IPS DF 19.7 (cell line): ENCODE measurements around the gene GNB2.

Source experiments
- DNase-seq: peaks from one replicate; pipeline ENCODE4 v3.0.0-alpha.2; 2013; ENCODE audit warnings: low read depth, low spot score

GNB2 gene

DNA sequence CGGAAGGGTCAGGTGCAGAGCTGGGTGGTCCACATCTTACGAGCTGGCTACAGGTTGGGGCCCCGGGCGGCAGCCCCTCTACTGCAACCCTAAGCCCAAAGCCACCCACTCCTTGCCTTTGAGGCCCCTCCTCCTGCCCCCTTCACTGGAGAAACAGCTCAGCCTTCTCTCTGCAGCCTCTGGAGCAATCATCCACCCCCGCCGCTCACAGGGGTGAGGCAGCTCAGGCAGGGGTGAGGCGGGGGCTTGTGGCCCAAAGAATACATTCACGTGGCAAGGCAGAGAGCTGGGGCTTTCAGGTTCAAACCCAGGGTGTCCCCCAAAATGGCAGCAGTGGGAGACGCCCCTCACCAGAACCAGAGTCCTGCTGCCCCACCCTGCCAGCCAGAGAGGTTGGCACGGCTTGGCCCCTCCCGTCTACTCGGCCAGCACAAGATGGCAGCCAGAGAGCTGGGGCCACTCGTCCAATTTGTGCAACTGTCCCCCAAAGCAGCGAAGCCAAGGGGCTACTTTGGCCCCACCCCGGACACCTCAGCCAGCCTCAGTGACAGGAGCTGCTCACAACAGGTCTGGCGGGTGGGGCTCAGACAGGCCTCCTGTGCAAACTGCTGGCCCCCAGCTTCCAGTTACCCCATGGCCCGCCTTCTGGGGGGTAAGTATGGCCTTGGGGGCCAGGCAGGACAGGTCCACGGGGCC lies 7.2 kb downstream of the GNB2 start:
- no peak for DNase-seq

DNA sequence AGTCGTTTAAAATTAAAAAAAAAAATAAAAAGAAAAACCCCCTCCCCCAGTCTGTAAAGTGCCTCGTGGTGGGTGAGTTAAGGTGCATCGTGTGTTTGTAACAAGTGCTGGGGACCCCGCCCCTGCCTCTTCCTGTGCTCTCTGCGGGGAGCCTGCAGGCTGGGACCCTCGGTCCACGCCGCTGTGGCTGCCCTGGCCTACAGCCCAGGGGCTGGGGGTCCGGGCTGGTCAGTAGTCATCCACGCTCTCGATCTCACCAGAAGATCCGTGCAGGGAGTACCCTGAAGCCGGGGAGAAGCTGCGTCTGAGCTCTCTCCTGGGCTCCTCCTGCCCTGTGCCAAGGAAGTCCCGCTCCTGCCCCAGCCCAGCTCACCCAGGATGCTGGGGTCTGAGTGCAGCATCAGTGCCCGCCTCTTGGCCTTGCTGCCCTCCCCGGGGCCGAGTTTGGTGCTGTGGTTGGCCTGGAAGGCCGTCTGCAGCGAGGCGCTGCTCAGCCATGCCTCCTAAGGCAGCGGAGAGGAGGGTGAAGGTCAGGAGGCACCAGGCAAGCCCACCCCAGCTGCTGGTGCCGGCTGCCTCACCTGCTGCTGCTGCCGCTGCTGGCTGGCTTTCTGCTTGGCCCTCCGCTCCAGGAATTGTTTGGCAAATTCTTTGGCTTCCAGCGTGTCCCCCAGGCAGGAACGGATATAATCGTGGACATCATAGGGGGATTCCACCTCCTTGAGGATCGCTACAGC lies 8.1 kb downstream of the GNB2 start:
- no peak for DNase-seq

DNA sequence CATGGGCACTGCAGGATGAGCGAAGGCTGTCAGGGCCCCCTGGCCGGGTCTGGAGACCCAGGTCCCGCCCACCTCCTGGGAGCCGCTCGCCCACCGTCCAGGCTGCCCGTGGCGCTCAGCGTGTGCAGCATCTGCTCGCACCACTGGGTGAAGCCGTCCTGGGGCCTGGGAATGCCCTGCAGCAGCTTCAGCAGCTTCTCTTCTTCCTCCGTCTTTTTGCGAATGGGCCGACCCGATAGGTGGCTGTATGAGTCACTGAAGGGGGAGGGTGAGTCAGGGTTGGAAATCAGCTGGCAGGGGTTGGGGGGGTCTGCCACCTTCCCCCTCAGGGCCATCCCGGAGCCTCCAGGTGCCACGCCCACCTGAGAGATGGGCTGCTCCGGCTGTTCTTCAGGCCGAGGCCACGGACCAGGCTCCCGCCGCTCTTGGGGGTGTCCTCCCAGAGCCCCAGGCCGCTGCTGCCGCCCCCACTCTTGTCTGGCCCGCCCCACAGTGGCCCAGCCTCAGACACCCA lies 8.7 kb downstream of the GNB2 start:
- DNase-seq: no peak

DNA sequence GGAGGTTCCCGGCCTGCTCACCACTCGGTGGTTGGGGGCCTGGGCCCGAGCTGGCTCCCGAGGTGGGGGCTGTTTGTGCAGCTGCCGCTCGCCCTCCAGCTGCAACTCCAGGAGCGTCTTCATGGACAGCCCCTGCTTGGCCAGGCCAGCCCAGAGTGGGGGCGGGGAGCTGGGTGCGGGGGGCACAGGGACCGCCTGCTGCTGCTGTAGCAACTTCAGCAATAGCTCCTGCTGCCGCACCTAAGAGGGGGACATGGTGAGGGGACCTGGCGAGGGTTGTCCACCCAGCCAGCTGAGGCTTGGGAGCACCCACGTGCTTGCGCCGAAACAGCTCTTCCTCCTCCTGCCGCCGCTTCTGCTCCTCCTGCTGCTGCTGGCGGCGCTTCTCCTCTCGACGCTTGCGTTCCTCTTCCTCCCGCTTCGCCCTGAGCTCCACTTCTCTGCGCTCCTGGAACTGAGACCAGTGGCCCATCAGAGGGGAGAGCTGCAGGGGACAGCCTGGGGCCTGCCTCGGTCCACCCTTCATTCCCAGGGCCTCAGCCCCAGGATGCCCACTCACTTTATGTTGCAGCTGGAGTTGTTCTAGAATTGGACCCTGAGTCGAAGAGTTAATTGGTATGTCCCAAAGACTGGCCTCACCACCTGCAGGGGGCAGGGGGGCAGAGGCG lies 9.6 kb downstream of the GNB2 start:
- DNase-seq: no peak

DNA sequence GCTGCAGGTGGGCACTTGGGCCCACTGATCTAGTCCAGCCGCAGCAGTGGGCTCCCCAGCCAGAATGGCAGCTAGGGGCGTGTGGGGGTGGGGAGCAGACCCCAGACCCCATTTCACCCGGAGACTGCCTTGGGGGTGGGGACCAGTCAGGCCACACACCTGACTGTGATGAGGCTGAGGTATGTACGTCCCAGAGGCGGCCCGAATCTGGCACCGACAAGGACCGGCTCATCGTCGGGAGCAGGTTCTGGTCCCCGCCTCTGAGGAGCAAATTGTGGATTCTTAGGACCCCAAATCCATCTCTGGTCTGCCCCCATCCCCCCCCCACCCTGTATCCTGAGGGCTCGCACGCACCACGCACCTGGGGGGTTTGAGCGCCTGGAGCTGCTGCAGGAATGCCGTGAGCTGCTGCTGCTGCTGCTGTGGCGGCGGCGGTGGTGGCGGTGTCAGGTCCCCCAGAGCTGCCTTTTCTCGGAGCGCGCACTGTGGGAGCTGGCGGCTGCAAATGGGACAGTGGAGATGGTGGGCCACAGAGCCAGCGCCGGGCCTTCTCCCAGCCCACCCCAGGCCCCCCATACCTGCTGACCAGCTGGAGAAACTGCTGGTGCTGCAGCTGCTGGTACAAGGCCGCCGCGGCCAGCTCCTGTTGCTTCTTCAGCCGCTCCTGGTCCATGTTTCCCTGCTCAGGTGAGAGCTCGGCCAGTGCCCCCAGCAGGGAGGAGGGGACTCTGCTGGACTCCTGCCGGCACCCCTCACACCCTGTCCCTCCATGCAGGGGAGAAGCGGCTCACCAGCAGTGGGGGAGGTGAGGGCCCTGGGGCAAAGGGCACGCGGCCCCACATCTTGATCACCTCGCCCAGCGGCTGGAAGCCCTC lies 10.4 kb downstream of the GNB2 start:
- DNase-seq: no peak

DNA sequence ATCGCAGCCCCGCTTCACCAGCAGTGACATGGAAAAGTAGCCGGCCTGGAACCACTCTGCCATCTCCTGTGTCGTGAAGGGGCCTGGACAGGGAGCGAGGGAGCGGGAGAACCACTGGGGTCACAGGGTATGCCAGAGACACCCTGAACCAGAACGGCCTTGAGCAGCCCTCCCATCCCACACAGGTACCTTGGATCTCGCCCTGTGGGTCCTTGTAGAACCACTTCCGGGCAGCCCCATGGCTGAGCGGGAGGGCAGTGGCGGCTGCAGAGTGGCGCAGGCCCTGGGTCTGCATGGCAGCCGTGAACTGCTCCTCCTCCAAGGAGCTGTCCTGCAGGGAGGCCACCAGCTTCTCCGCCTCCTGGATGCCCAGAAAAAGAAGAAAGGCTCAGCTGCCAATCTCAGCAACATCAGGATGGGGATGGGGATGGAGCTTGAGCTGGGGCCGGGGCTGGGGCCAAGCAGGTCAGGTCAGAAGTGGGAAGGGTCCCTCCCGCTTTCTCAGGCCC lies 11.0 kb downstream of the GNB2 start:
- DNase-seq: no peak

DNA sequence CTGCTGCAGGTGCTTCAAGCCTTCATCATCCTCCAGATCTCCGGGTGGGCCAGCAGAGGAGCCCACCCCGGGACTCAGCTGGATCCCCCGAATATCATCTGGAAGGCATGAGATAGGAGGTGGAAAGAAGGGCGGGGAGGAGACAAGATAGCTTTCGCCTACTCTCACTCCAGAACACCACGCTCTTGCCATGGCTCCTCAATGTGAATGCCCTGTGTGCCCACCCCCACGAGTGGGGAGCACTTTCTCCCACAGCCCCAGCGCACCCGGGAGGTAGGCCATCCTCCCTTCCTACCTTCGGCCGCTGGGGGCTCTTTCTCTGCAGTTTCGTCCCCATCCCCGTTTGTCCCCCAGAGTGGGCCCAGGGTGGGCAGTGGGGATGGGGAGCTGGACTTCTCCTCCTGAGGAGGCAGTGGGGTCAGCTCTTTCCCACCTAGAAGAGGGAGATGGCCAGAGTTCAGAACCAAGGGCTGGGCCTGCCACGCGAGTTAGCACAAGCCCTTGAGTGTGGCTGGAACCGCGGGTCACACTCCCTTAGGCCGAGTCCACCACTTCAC lies 11.6 kb downstream of the GNB2 start:
- no peak for DNase-seq

DNA sequence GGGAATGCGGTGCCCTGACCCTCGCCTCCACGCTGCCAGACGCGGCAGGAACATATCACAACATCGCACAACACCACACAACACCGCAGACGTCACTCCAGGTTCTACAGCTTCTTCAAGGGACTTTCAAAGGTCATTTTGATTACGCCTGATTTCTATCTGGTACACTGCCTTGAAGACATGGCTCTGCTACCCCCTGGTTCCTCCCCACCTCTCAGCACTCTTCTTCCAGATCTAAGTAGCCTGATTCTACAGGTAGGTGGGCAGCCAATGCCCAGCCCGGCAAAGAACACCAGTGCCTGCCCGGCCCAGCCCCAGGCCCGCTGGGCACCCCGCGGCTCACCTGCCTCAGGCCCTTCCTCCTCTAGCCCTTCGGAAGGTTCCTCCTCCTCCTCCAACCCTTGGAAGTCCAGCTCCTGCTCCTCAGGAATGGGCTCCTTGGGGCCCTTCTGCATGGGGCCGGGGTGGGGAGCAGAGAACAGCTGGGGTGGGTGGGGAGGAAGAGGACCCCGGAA lies 12.1 kb downstream of the GNB2 start:
- DNase-seq: no peak

DNA sequence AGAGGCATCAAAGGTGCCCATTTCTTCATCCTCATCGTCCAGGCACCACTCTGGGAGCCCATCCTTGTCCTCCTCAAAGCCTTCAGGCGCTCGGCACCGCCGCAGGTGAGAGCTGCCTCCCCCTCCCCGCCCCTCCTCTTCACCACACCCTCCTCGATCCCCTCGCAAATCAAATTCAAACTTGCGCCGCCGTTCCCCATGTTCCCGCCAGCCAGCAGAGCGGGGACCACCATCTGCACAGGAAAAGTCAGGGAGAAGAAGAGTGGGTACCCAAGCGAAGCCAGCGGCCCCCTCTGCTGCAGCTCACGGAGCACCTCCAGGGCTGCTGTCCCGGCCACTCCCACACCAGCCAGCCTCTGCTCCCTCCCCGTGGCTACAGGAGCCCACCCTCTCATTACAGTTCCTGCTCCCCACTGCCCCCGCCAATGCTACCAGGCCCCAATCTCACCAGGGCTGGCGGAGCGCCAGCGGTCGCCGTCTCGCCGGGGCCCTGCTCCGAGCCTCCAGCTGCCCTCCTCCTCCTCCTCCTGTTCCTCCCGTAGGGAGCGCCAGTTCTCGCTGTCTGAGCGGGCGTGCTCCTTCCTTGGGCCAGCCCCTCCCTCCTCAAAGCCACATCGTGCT lies 12.8 kb downstream of the GNB2 start:
- DNase-seq: no peak

DNA sequence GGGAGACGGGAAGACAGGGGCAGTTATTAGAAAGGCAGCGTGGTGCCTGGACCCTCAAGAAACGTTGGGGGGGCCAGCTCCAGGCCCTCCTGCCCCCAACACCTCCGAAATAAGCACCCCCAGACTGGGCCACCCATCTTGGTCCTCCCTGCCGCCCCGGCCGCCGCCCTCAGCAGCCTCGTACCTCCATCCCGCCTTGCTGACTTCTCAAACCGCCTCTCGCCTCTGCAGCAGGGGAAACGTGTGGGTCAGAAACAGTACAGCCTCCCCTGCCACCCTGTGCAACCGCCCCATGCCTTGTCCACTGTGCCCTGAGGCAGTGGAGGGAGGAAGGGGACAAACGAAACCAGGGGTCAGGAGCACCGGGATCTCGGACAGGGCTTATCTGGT lies 13.3 kb downstream of the GNB2 start:
- DNase-seq: no peak

DNA sequence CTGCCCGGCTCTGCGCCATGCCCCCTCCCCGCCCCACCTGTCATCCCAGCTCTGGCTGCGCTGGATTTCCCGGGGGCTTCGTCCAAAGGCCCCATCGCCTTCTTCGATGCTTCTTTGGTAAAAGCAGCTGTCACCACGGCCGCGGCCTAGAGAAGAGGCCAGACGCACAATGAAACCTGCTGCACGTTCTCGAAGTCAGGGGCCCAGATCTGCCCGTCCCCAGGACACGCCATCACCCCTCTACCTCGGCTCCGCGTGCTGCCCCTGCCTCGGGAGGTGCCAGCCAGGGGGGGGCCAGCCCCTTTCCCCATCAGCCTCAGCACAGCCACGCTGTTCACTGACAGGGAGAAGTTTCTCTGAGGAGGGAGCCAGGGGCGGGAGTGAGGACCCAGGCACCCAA lies 13.7 kb downstream of the GNB2 start:
- DNase-seq: no peak

DNA sequence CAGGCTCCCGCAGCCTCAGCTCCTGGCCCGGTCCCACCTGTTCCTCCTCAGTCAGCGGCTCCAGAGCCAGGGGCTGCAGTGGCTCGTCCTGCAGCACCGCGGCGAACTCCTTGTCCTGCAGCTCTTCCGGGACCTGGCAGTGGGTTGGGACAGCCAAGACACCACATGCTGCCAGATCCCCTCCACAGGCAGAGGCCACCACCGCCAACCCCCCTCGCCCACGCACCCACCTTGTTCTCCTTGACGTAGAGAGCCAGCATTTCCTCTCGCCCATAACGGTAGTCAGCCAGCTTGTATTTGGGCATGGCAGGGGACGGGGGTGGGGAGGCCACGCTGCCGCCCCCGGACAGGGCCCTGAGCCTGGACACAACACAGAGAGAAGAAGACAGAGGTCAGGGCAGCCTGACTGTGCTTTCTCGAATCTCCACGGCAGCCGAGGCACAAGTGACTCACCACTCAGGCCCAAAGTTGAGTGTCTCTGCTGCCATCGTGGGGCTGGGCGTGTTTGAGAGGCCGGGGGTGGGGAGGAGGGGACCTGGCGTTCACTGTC lies 14.3 kb downstream of the GNB2 start:
- DNase-seq: no peak

DNA sequence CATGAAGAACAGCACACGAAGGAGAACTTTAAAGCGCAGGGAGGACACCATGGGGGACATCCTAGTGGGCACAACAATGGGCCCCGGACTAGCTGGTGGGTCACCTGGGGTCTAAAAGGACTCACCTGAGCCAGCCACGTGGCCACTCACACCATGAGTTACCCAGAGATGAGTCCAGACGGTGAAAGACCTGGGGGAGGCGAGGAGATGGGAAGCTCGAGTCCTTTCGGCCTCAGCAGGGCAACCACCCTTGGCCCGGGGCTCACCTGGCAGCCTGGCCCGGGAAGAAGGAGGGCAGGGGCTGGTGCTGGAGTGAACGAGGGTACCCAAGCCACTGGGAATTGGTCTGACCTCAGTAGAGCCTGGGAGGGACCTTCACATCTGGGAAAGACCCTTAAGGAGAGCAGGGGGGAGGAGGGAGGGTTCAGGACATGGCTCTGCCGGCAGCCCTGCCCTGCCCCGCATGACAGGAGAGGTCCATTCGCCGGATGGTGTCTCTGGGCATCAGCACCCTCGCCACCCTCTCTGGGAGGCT lies 14.9 kb downstream of the GNB2 start:
- DNase-seq: no peak

DNA sequence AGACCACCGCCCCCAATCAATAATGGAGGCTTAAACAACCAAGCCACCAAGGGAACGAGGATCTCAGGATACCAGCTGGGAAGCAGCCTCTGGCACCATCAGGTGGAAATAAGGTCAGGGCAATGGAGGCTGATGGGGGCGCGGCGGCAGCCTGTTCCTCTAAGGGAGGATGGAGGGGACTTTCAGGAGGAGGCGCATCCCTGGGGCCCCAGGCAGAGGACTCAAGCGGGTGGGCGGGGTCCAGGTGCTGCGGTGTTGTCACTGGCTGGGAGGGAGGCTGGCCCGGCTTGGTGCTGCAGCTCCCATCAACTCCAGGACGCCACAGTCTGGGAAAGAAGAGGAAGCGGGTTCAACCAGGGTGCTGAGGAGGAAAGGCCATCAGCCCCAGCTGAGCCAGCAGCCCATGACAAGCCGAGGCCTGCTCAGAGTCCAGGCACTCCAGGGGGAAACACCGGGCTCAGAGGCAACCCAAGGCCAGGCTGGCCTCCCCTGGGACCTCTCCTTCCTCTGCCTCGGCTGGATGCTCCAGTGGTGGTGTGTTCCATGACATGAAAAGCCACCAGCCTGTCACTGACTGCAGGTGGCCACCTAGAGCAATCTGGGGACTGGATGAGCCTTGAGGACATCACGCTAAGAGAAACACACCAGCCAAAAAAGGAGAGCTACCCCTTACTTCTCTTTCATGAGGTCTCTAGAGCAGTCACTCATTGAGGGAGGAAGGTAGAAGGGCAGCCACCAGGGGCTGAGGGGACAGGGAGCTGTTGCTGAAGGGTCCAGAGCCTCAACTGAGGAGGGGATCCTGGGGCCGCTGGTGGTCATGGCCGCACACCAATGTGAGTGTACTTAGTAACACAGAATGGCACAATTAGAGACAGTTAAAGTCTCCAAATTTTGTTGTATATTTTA lies 15.9 kb downstream of the GNB2 start:
- DNase-seq: no peak

DNA sequence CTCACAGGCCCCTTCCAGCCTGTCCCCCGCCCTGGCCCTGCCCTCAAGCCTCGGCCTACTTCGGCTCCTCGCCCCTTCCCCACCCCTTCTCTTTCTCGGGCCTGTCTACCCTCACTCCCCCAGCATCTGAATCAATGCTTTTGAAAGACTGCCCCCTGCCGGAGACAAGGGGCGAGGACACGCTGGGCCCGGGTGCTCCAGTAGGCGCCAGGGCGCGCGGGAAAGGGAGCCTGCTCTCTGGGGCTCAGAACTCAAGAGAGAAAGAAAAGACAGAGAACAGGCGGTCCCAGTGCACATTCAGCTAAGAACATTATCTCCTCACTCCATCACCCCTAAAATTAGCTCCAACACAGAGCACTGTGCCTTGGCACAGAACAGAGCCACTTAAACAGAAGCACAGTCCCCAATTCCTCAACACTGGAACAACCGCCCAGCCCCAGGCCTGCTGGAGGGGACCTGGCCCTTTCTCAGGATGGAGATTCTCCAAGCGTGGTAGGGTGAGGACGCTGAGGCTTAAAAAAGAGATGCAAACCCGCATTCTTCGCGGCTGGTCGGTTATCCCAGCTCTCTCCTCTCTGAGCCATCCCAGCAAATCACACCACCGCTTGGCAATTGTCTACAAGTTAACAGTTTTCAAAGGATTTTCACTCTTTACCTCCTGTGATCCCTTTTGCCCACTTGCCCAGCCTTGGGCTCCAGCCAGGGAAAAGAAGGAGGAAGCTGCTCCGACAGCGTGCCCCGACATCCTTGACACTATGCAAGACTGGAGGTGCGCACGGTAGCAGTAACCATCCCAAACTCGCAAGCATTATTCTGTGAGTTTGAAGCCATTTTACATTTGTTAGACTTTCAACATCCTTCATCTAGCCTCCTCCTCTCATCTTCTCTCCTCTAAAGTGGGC lies 18.4 kb downstream of the GNB2 start:
- DNase-seq: no peak

DNA sequence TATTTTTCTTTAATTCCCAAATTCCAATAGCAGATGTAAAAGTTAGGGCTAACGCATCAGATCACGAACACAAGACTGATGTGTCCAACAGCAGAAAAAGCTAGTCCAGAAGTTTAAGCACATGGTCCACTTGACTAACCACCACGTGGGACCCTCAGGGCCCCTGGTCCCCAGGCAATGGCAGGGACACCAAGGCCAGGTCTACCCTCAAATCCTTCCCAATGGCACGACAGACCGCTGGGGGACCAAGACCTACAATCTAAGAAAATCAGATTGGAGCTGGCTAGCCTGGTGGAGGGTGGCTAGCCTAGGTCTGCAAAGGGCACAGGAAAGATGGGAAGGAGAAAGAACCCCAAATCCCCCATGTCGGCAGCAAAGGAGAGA lies 19.0 kb downstream of the GNB2 start:
- DNase-seq: no peak

DNA sequence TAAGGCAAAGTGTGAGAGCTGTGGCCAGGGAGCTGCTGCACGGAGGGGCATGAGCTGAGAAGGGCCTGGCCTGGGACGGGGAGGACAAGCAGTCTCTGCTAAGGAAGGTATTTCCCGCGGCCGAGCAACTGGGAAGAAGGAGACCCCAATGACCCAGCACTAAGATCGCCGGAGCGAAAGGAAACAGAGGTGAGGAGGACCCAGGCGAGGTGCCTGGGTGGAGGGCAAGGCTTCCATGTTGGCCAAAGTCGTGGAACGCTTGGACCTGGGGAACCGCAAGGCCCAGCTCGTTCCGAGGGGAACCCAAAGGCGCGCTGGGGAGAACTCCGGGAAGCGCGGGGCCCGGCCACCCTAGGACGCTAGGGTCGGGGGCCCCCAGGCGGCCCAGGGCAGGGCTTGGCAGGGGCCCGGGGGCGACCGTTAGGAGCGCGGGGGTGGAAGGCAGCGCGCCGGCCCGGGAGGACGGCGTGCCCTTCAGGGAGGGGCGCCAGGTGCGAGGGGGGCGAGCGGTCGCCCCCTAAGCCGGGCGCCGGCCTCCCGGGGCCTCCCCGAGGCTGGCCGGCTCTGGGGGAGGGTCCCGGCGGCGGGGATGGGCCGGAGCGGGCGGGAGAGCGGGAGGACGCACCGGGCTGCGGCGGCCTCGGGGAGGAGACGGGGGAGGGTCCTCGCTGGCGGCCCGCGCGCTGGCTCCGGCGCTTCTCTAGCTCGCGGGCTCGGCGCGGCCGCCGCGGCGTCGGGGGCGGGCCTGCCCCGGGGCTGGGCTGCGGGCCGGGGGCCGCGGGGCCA lies 20.0 kb downstream of the GNB2 start:
- DNase-seq: no peak
